MM.1S (cell line): Measurements from ENCODE around the gene RNF212.

Experiments
- DNase-seq: peaks from one replicate; pipeline ENCODE4 v3.0.0-alpha.2; 2015
- H2AFZ ChIP-seq: fragments of 300-600 bp; sonication (generic); 2 replicates; pipeline ENCODE4 v1.6.0; 2016; ENCODE audit warnings: antibody characterized with exemption, low read length
- H3F3A ChIP-seq: fragments of 300-600 bp; sonication (generic); 2 replicates; pipeline ENCODE4 v1.6.1; 2016; ENCODE audit warnings: mild to moderate bottlenecking, antibody characterized with exemption, low read length, moderate library complexity, mixed read lengths; ENCODE audit not compliant: insufficient read depth
- H3K27ac ChIP-seq: fragments of 300-600 bp; sonication (generic); 2 replicates; pipeline ENCODE4 v1.5.1; 2016; ENCODE audit warnings: mild to moderate bottlenecking, low read length
- H3K27me3 ChIP-seq: fragments of 300-600 bp; sonication (generic); replicated peaks from 2 replicates; pipeline ENCODE4 v1.6.0; 2016; ENCODE audit warnings: low read length; ENCODE audit not compliant: insufficient read depth
- H3K36me3 ChIP-seq: fragments of 300-600 bp; sonication (generic); replicated peaks from 2 replicates; pipeline ENCODE4 v1.6.1; 2016; ENCODE audit warnings: mild to moderate bottlenecking, low read length, mixed read lengths; ENCODE audit not compliant: insufficient read depth
- H3K4me1 ChIP-seq: fragments of 300-600 bp; sonication (generic); 2 replicates; pipeline ENCODE4 v1.6.1; 2016; ENCODE audit warnings: low read length, mixed read lengths
- H3K4me2 ChIP-seq: fragments of 300-600 bp; sonication (generic); 2 replicates; pipeline ENCODE4 v1.6.0; 2016; ENCODE audit warnings: low read depth, low read length
- H3K4me3 ChIP-seq: fragments of 300-600 bp; sonication (generic); 2 replicates; pipeline ENCODE4 v1.5.1; 2016; ENCODE audit warnings: low read length, mixed read lengths
- H3K79me2 ChIP-seq: fragments of 300-600 bp; sonication (generic); 2 replicates; pipeline ENCODE4 v1.6.1; 2016; ENCODE audit warnings: mixed run types, low read length, mixed read lengths
- H3K9ac ChIP-seq: fragments of 300-600 bp; sonication (generic); 2 replicates; pipeline ENCODE4 v1.6.1; 2016; ENCODE audit warnings: low read length, mixed read lengths
- H3K9me2 ChIP-seq: fragments of 300-600 bp; sonication (generic); replicated peaks from 2 replicates; pipeline ENCODE4 v1.6.1; 2016; ENCODE audit warnings: mild to moderate bottlenecking, low read length, mixed read lengths; ENCODE audit not compliant: insufficient read depth
- H3K9me3 ChIP-seq: fragments of 300-600 bp; sonication (generic); replicated peaks from 2 replicates; pipeline ENCODE4 v1.6.1; 2016; ENCODE audit warnings: mild to moderate bottlenecking, low read length, mixed read lengths; ENCODE audit not compliant: insufficient read depth
- H4K20me1 ChIP-seq: fragments of 300-600 bp; sonication (generic); 2 replicates; pipeline ENCODE4 v1.6.1; 2016; ENCODE audit warnings: mild to moderate bottlenecking, low read length, moderate library complexity, mixed read lengths; ENCODE audit not compliant: insufficient read depth
- CTCF ChIP-seq: fragments of 300-600 bp; sonication (generic); IDR thresholded peaks from 2 replicates; pipeline ENCODE4 v1.5.1; 2016; ENCODE audit warnings: antibody characterized with exemption, low read length, mixed read lengths
- EZH2 ChIP-seq: fragments of 300-600 bp; sonication (generic); optimal IDR thresholded peaks from 2 replicates; pipeline ENCODE3; 2017; ENCODE audit warnings: low read depth, mild to moderate bottlenecking, antibody characterized with exemption, low read length, mixed read lengths
- EZH2phosphoT487 ChIP-seq: fragments of 300-600 bp; sonication (generic); IDR thresholded peaks from 2 replicates; pipeline ENCODE4 v1.6.1; 2018; ENCODE audit warnings: antibody characterized with exemption, low read length

Gene RNF212, protein sequence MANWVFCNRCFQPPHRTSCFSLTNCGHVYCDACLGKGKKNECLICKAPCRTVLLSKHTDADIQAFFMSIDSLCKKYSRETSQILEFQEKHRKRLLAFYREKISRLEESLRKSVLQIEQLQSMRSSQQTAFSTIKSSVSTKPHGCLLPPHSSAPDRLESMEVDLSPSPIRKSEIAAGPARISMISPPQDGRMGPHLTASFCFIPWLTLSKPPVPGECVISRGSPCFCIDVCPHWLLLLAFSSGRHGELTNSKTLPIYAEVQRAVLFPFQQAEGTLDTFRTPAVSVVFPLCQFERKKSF

GRCh38 chr4:1113311-1114009, at the start of gene RNF212:
TSS of gene RNF212 (minus strand) at chr4:1113564. CDS start at chr4:1113464, 100 bp downstream.
- Histone ChIP-seq H3K27me3 (no peaks in the 10 kb centered on the region; the same call in 1 of the 2 replicates), H3K4me1 (0 out of 2 replicates have a peak, but pooled peaks cover 4% of the 10 kb centered on the region), H3K9ac (no peak within 1 kb of the TSS), H3K36me3 (no peaks in the 10 kb centered on the region), H3K4me2 (no peak within 1 kb of the TSS), H2AFZ (no peak within 1 kb of the TSS), H3F3A (no peaks in the 10 kb centered on the region), H3K27ac (no peak within 1 kb of the TSS), H3K4me3 (no peak within 1 kb of the TSS), H4K20me1 (no peaks in the 10 kb centered on the region), H3K79me2 (no peaks in the 10 kb centered on the region), H3K9me2 (no peaks in the 10 kb centered on the region), H3K9me3 (no peaks in the 10 kb centered on the region; the same call in 1 of the 2 replicates)
- no peak for DNase-seq
- TF ChIP-seq CTCF = no peak
- no peak for TF ChIP-seq EZH2
- TF ChIP-seq EZH2phosphoT487 = no peak

- peaks cover 9% of the 10 kb centered on the region for H3K4me1 ChIP-seq
- no peak for DNase-seq
- no peak for TF ChIP-seq EZH2phosphoT487
- TF ChIP-seq CTCF = no peak
- no peak for TF ChIP-seq EZH2
- H3K9ac ChIP-seq = no peak overlapping the region
- no peak overlapping the region for H3K27ac ChIP-seq
- no peak overlapping the region for H2AFZ ChIP-seq
- H4K20me1 ChIP-seq = no peaks in the 10 kb centered on the region
- no peaks in the 10 kb centered on the region for H3K9me2 ChIP-seq
- H3K4me2 ChIP-seq = no peak overlapping the region
- no peaks in the 10 kb centered on the region; the same call in 1 of the 2 replicates for H3K27me3 ChIP-seq
- peaks cover 8% of the 10 kb centered on the region; the same call in 1 of the 2 replicates for H3F3A ChIP-seq
- H3K9me3 ChIP-seq = no peaks in the 10 kb centered on the region
- no peaks in the 10 kb centered on the region for H3K36me3 ChIP-seq
- no peaks in the 10 kb centered on the region for H3K79me2 ChIP-seq
- no peak overlapping the region for H3K4me3 ChIP-seq
Measured at GRCh38 chr4:1160351-1160750, 47.0 kb upstream of the RNF212 start.

- Histone ChIP-seq H3K27me3 (peaks cover 16% of the 10 kb centered on the region; the same call in 1 of the 2 replicates), H3K9ac (no peak overlapping the region), H3K4me3 (no peak overlapping the region), H3K9me3 (no peaks in the 10 kb centered on the region), H2AFZ (no peak overlapping the region), H3F3A (no peaks in the 10 kb centered on the region), H3K36me3 (no peaks in the 10 kb centered on the region), H3K27ac (no peak overlapping the region), H3K79me2 (no peaks in the 10 kb centered on the region), H3K9me2 (no peaks in the 10 kb centered on the region), H3K4me1 (0 out of 2 replicates have a peak, but pooled peaks cover 8% of the 10 kb centered on the region), H3K4me2 (no peak overlapping the region), H4K20me1 (no peaks in the 10 kb centered on the region)
- no peak for TF ChIP-seq EZH2
- no peak for TF ChIP-seq EZH2phosphoT487
- no peak for TF ChIP-seq CTCF
- DNase-seq = no peak
Measured at GRCh38 chr4:1156069-1156468, 42.7 kb upstream of the RNF212 start.
